GM18951 (cell line): ENCODE measurements around the gene THAP4.
"Not testable (repeated sequence)": the region's sequence is repeated elsewhere in the genome, so short reads cannot be mapped to it uniquely, and the experiment has no call there.

ENCODE experiments used
- POLR2A ChIP-seq: IDR thresholded peaks from 4 replicates; pipeline ENCODE4 v1.6.1; 2011; ENCODE audit warnings: mild to moderate bottlenecking; ENCODE audit not compliant: insufficient read length, insufficient read depth; ENCODE audit errors: extremely low read depth
- in situ Hi-C: fragments of 300-500 bp; cut with MboI; formaldehyde crosslinking; loops from one replicate; pipeline ENCODE4 v1.12.0; 2022; ENCODE audit warnings: low sequenced_read_pairs, mixed read lengths, inconsistent platforms; ENCODE audit not compliant: unreplicated experiment

Gene THAP4

DNA sequence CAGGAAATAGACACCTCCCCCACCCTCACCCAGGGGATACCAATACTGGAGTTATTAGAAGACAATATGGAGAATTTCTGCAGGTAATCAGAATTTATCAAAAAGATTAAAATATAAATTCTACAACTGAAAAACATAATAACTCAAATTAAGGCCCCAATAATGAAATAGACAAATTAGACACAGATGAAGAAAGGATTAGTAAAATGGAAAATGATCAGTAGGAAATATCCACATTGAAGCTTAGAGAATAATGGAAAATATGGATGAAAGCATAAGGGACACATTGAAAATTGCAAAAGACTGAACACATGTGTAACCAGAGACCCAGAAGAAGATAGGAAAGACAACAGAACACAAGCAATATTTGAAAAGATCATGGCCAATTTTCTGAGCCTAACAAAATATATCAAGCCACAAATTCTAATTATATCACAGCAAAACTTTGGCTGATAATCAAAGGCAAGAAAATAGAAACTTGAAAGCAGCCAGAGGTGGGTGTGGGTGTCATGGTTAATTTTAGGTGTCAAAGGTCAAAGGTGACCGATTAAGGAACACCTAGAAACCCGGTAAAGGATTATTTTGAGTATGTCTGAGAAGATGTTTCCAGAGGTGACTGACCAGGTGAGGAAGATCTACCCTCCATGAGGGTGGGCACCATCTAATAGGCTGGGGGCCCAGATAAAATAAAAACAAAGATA lies 50.2 kb downstream of the THAP4 start:
- TF ChIP-seq POLR2A = no peak
- in situ Hi-C loops = no loop called here

DNA sequence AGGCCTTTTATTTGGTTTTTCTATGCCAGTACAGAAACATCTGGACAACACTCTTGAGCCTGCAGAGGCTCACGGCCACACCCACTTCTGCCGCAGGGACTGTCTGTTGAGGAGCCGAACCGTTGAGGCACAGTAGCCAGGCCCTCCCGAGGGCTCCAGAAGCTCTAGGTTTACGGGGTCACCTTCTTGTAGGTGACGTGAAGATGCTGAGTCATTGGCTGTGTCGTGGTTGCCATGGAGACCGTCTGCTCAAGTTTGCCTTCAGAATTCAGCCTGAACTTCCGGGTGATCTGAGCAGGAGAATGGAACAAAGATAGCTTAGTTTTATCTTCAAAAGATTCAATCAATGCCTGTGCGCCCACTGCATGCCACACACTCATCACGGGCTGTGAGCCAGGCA lies 52.5 kb downstream of the THAP4 start:
- no peak for TF ChIP-seq POLR2A
- in situ Hi-C loops = no loop called here

GRCh38 chr2:241582806-241583205 lies 54.2 kb downstream of the THAP4 start:
- in situ Hi-C loops = no loop called here
- TF ChIP-seq POLR2A = no peak

DNA sequence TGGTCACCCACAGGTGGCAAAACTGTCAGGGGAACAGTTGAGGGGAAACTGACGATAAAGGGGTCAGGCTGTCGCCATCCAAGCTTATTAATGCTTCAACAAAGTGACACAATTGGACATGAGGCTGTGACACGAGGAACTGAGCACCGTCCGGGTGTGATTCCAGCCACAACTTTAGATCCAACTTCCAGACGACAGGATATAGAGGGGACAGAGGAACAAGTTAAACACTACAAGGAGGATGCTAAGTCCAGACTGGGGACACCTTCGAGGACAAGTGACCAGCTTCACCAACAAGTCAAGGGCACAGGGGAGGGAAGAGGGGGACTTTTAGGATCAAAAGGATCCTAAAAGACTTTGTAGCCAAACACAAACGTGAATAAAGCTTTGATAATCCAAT lies 54.6 kb downstream of the THAP4 start:
- no peak for TF ChIP-seq POLR2A
- in situ Hi-C loops = no loop called here

- in situ Hi-C loops = no loop called here
- TF ChIP-seq POLR2A = no peak
These were observed 57.7 kb downstream of the THAP4 start for GRCh38 chr2:241579281-241579680.

- TF ChIP-seq POLR2A = no peak
- in situ Hi-C loops = no loop called here
These were observed 59.4 kb downstream of the THAP4 start for GRCh38 chr2:241577413-241578122.

DNA sequence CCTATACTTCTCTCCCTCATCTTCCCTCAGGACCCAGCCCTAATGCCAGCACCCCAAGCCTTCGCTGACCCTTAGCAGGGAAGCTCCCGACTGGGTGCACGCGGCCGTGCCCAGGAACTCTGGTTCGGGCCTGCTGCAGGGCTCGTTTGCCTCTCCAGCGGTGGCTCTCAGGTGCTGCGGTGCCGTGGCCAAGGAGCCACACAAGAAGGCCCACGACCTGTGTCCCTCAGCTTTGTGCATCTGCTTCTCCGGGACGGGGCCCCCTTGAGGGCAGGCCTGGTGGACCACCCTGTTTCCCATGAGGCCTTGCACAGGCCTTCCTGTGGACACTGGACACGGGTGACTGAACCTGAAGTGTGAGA lies 60.7 kb downstream of the THAP4 start:
- in situ Hi-C loops = no loop called here
- TF ChIP-seq POLR2A = no peak

DNA sequence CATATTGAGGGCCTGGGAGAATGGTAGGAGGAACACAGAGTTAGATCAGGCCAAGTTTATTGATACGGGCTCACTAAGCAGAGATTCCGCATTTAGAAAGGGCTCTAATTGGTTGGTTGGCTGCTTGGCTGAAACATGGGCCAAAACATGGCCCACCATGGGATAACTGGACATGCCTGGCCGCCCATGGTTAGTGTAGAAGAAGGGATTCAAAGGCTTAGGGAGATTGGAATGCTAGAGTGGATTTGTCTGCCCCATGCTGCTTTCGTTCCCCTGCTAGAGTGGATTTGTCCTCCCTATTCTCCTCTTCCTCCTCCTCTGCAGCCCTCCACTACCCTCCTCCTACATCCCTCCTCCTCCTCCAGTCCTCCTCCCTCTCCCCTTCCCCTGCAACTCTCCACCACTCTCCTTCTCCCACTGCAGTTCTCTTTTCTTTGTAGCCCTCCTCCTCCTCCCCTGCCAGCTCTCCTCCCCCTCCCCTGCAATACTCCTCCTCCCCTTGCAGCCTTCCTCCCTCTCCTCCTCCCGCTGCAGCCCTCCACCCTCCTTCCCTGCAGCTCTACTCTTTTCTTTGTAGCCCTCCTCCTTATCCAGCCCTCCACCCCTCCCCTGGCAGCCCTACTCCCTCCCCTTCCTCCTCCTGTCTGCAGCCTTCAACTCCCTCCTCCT lies 61.2 kb downstream of the THAP4 start:
- in situ Hi-C loops = no loop called here
- no peak for TF ChIP-seq POLR2A

- in situ Hi-C loops = no loop called here
- TF ChIP-seq POLR2A = no peak
These were observed 61.9 kb downstream of the THAP4 start for GRCh38 chr2:241574911-241575623.

DNA sequence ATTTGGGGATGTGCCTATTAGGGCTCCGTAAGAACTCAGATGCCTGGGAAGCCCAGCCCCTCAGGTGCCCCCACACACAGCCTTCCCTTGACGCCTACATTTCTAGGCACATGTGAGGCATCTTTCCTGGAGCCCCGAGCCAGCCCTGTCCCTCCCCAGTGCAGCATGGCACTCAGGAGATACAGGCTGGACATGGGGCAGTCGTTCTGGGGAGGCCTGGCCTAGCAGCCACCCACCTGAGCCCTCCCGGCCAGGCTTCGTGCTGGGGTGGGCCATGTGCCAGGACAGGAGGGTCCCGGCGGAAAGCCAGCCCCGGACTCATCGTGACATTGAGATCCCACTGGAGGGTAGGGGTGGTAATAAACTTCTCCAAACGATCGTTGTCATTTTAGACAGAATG lies 63.2 kb downstream of the THAP4 start:
- TF ChIP-seq POLR2A = no peak

GRCh38 chr2:241572915-241573651 lies 63.9 kb downstream of the THAP4 start:
- in situ Hi-C loops = not testable (repeated sequence)

More for the DNA sequence above, 63.2 kb downstream of the THAP4 start:
- in situ Hi-C loops = no loop called here

GRCh38 chr2:241571821-241572620 lies 64.9 kb downstream of the THAP4 start:
- TF ChIP-seq POLR2A = no peak
- in situ Hi-C loops = no loop called here
